CD4-positive, alpha-beta T cell (primary cell): Measurements from ENCODE around the gene FBL. TPM values are rescaled to one million over a fixed set of nuclear protein-coding genes. Genes with fewer than 3 reads are reported as not detected.
"Not testable (repeated sequence)": the region's sequence is repeated elsewhere in the genome, so short reads cannot be mapped to it uniquely, and the experiment has no call there.

Experiments
- ATAC-seq: fragments of 200-7000 bp; cut with Tn5 transposase; one replicate; pipeline ENCODE4 v1.10.0; 2022; ENCODE audit warnings: mild to moderate bottlenecking; ENCODE audit not compliant: poor library complexity
- CTCF ChIA-PET: fragments of 350-600 bp; sonication (Branson Sonifier 250); formaldehyde crosslinking; loops from one replicate; lab custom pipeline; 2021; ENCODE audit warnings: antibody characterized with exemption, inconsistent platforms; lab: Charles Lee
- POLR2A ChIA-PET: fragments of 350-600 bp; sonication (Branson Sonifier 250); formaldehyde crosslinking; loops from one replicate; lab custom pipeline; 2021; ENCODE audit warnings: antibody characterized with exemption, inconsistent platforms; lab: Charles Lee
- DNase-seq, 14 experiments: peaks; one replicate each; pipeline ENCODE4 v3.0.0-alpha.2; 2013 to 2020; ENCODE audit warnings: mixed read lengths in 2 of 14
- H3K27ac ChIP-seq, 2 donors: one replicate each; pipeline versions ENCODE4 v1.5.1 to v1.7.0; 2013; ENCODE audit warnings: low read length in 2 of 2, low read depth in 1 of 2, mild to moderate bottlenecking in 1 of 2
- H3K27me3 ChIP-seq, 2 experiments: 1 replicate in 1 of 2; 2 replicates in 1 of 2; pipeline versions ENCODE4 v1.6.1 to v1.7.0; 2013; ENCODE audit warnings: low read length in 2 of 2, control low read depth in 1 of 2, mild to moderate bottlenecking in 1 of 2, moderate library complexity in 1 of 2; ENCODE audit not compliant: insufficient read depth in 2 of 2, control insufficient read depth in 1 of 2
- H3K36me3 ChIP-seq: one replicate; pipeline ENCODE4 v1.6.1; 2013; ENCODE audit warnings: low read length, control low read depth; ENCODE audit not compliant: insufficient read depth
- H3K4me1 ChIP-seq: one replicate; pipeline ENCODE4 v1.6.1; 2013; ENCODE audit warnings: low read length, control low read depth; ENCODE audit not compliant: insufficient read depth
- H3K4me3 ChIP-seq: one replicate; pipeline ENCODE4 v1.5.1; 2013; ENCODE audit warnings: mild to moderate bottlenecking, low read length, moderate library complexity
- H3K9me3 ChIP-seq, 2 experiments: 1 replicate in 1 of 2; 2 replicates in 1 of 2; pipeline versions ENCODE4 v1.6.1 to v1.7.0; 2013; ENCODE audit warnings: low read length in 2 of 2, mild to moderate bottlenecking in 2 of 2, control low read depth in 1 of 2, moderate library complexity in 1 of 2; ENCODE audit not compliant: control insufficient read depth in 1 of 2, insufficient read depth in 1 of 2
- H3K27ac Mint-ChIP-seq: one replicate; pipeline ENCODE4 v1.8.0; 2020; ENCODE audit warnings: mixed read lengths
- H3K27me3 Mint-ChIP-seq: one replicate; pipeline ENCODE4 v1.8.0; 2021; ENCODE audit warnings: mixed read lengths
- H3K36me3 Mint-ChIP-seq: one replicate; pipeline ENCODE4 v1.8.0; 2021; ENCODE audit warnings: low read depth, mixed read lengths
- H3K4me1 Mint-ChIP-seq: one replicate; pipeline ENCODE4 v1.8.0; 2021; ENCODE audit warnings: low read depth, mixed read lengths
- H3K4me3 Mint-ChIP-seq: one replicate; pipeline ENCODE4 v1.8.0; 2020; ENCODE audit warnings: mild to moderate bottlenecking, mixed read lengths
- H3K9me3 Mint-ChIP-seq: one replicate; pipeline ENCODE4 v1.8.0; 2020; ENCODE audit warnings: mixed read lengths
- CTCF ChIP-seq: fragments of 200-600 bp; IDR thresholded peaks from one replicate; pipeline ENCODE4 v1.8.0; 2022; ENCODE audit warnings: antibody characterized with exemption, mild to moderate bottlenecking
- intact Hi-C, 2 experiments: fragments of 100-400 bp; cut with DNase I in 1 of 2; cut with micrococcal nuclease in 1 of 2; formaldehyde crosslinking; loops; one replicate each; pipeline versions ENCODE4 v1.15.1 to v1.9.0; 2023 to 2025; cut with DNase I, micrococcal nuclease
- polyA plus RNA-seq, 2 donors: library from polyadenylated mRNA; unstranded; fragments of 120-200 nt; gene quantifications; one replicate each; pipeline ENCODE4 v1.2.1, GENCODE V29; 2013
- total RNA-seq, 174 experiments: library from RNA in 2 of 174; stranded (reverse) in 2 of 174; gene quantifications; one replicate each; pipeline ENCODE4 v1.2.3 and lab custom pipeline; 2021 to 2026

FBL gene
- 100 to 1,000 TPM; 267 to 287 TPM for total RNA-seq
- polyA plus RNA-seq (2013, experiment 1 of 2), result 332 TPM
- 355 TPM for polyA plus RNA-seq (2013, experiment 2 of 2)
- total RNA-seq (lab: John Stamatoyannopoulos, UW), result 60.7 to 294 (median 138) reads per million in 172 experiments

- ATAC-seq (peak; percentile 93), DNase-seq (peak; percentile 96 to 99 (median 98))
- no peaks in the 10 kb centered on the region for H3K9me3 ChIP-seq
- Mint-ChIP-seq H3K27ac (peak within 1 kb of the TSS; percentile 92), H3K36me3 (peaks cover 13% of the 10 kb centered on the region), H3K27me3 (no peaks in the 10 kb centered on the region), H3K4me3 (peak within 1 kb of the TSS; percentile 85), H3K9me3 (no peaks in the 10 kb centered on the region), H3K4me1 (peaks cover 56% of the 10 kb centered on the region)
- POLR2A ChIA-PET, result interaction anchor here (0.6 to 2.5 kb wide), 10 partner anchors 10 to 502 kb away, joined by 3 to 44 read pairs (median 3); partner anchors contain the start of genes C19orf47, DYRK1B, PLD3 and PLEKHG2
- TF ChIP-seq CTCF, result no peak
- peak within 1 kb of the TSS; percentile 87 to 89 for H3K27ac ChIP-seq
- intact Hi-C loops, result loop anchor here (1.0 to 10.0 kb wide), 3 partner anchors 12 to 291 kb away; partner anchors contain the start of gene DYRK1B (in 2 of the 2)
- CTCF ChIA-PET, result interaction anchor here (1.0 to 1.3 kb wide), 2 partner anchors 12 to 53 kb away, joined by 4 to 5 read pairs; partner anchors contain the start of gene DYRK1B
- H3K36me3 ChIP-seq, result no peaks in the 10 kb centered on the region
- peaks cover 44% of the 10 kb centered on the region for H3K4me1 ChIP-seq
- peak within 1 kb of the TSS; percentile 94 for H3K4me3 ChIP-seq
- no peaks in the 10 kb centered on the region for H3K27me3 ChIP-seq
These were observed at the start of gene FBL for GRCh38 chr19:39845933-39846677. Gene FBL (minus strand): TSS chr19:39846379. CDS start chr19:39846300, 79 bp downstream.

GRCh38 chr19:39895096-39895495 is 48.9 kb upstream of the FBL start:
- ATAC-seq, H3K4me3 Mint-ChIP-seq, H3K4me1 Mint-ChIP-seq, POLR2A ChIA-PET, H3K27ac Mint-ChIP-seq, H3K27me3 Mint-ChIP-seq, H3K36me3 ChIP-seq, H3K9me3 Mint-ChIP-seq, H3K27ac ChIP-seq, H3K9me3 ChIP-seq, H3K27me3 ChIP-seq, DNase-seq, H3K4me1 ChIP-seq, H3K4me3 ChIP-seq: not testable (repeated sequence)
- CTCF ChIA-PET, result interaction anchor here (1.0 kb wide), 1 partner anchor 76 kb away, joined by 3 read pairs; the partner anchor contains the start of gene PSMC4
- peaks cover 34% of the 10 kb centered on the region for H3K36me3 Mint-ChIP-seq
- intact Hi-C loops, result loop anchor here in 1 of 2 experiments (2.0 to 10.0 kb wide), 2 partner anchors 74 to 330 kb away; partner anchors contain the start of gene CCNP

GRCh38 chr19:39894236-39894606 is 48.0 kb upstream of the FBL start:
- POLR2A ChIA-PET, H3K4me3 ChIP-seq, H3K4me3 Mint-ChIP-seq, H3K27ac ChIP-seq, H3K4me1 ChIP-seq, H3K27me3 ChIP-seq, H3K9me3 ChIP-seq, H3K27ac Mint-ChIP-seq, DNase-seq, H3K27me3 Mint-ChIP-seq, H3K9me3 Mint-ChIP-seq, ATAC-seq, CTCF ChIA-PET, H3K4me1 Mint-ChIP-seq, H3K36me3 ChIP-seq: not testable (repeated sequence)
- peaks cover 38% of the 10 kb centered on the region for H3K36me3 Mint-ChIP-seq
- intact Hi-C loops, result loop anchor here in 1 of 2 experiments (2.0 to 10.0 kb wide), 2 partner anchors 75 to 331 kb away; partner anchors contain the start of gene CCNP

GRCh38 chr19:39893366-39894235 is 47.4 kb upstream of the FBL start:
- H3K9me3 ChIP-seq, H3K4me1 Mint-ChIP-seq, H3K27ac Mint-ChIP-seq, H3K36me3 ChIP-seq, H3K27ac ChIP-seq, H3K9me3 Mint-ChIP-seq, CTCF ChIA-PET, H3K27me3 Mint-ChIP-seq, H3K4me3 Mint-ChIP-seq, ATAC-seq, H3K4me3 ChIP-seq, H3K27me3 ChIP-seq, H3K4me1 ChIP-seq, POLR2A ChIA-PET: not testable (repeated sequence)
- peak in 7 of 14 experiments; percentile 36 to 70 (median 59) for DNase-seq
- H3K36me3 Mint-ChIP-seq, result peaks cover 38% of the 10 kb centered on the region
- intact Hi-C loops, result loop anchor here in 1 of 2 experiments (2.0 to 10.0 kb wide), 2 partner anchors 75 to 331 kb away; partner anchors contain the start of gene CCNP

- H3K4me1 ChIP-seq, H3K4me1 Mint-ChIP-seq, H3K4me3 ChIP-seq, ATAC-seq, H3K9me3 Mint-ChIP-seq, H3K4me3 Mint-ChIP-seq, H3K27ac ChIP-seq, H3K36me3 ChIP-seq, H3K9me3 ChIP-seq, H3K27me3 Mint-ChIP-seq, H3K27ac Mint-ChIP-seq, H3K27me3 ChIP-seq, POLR2A ChIA-PET, DNase-seq: not testable (repeated sequence)
- H3K36me3 Mint-ChIP-seq, result peaks cover 38% of the 10 kb centered on the region
- intact Hi-C loops, result loop anchor here in 1 of 2 experiments (10.0 kb wide), 1 partner anchor 332 kb away; the partner anchor contains the start of gene CCNP
- CTCF ChIA-PET, result interaction anchor here (2.1 kb wide), 1 partner anchor 78 kb away, joined by 6 read pairs; the partner anchor contains the start of gene PSMC4
These were observed 46.3 kb upstream of the FBL start for GRCh38 chr19:39892506-39892902.
